ENCODE data around the gene CYREN. TPM values are rescaled to one million over a fixed set of nuclear protein-coding genes. Genes with fewer than 3 reads are reported as not detected.
"Not testable (repeated sequence)": the region's sequence is repeated elsewhere in the genome, so short reads cannot be mapped to it uniquely, and the experiment has no call there.

The CYREN gene
- polyA plus RNA-seq, 1 donor (not counting 4 experiments of a cell fraction or from before 2014, with no cell fraction given), result 41.7 TPM

DNA sequence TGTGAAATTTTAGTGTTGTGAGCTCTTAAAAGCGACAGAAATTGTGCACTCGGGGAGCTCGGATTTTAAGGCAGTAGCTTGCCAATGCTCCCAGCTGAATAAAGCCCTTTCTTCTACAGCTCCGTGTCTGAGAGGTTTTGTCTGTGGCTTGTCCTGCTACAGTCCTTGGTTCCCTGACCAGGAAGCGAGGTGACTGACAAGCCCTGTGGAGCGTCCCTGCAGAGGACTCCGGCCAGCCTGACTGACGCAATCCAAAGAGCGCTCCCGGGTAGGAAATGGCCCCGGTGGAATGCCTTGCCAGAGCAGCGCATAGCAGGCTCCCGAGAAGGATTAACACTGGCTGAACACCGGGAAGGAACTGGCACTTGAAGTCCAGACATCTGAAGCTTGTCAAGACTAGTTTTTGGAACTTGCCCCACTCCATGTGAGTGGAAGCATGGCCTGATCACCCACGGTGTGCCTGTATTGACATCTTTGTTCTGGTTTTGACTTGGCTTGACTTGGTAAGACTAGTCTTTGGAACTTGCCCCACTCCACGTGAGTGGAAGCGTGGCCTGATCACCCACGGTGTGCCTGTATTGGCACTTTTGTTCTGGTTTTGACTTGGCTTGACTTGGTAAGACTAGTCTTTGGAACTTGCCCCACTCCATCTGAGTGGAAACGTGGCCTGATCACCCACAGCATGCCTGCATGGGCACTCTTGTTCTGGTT lies 1.2 kb upstream of the CYREN start:
- Histone ChIP-seq H3K79me2 (ENCODE audit: control insufficient read depth, insufficient read depth, low read length) (peaks cover 19% of the 10 kb centered on the region), H3K4me2 (ENCODE audit: control insufficient read depth, extremely low read depth, insufficient read depth, low read depth, low read length) (peak overlapping the region; percentile 86), H3K4me3 (ENCODE audit: control insufficient read depth in 2 of 3, extremely low read depth in 1 of 3, insufficient read depth in 2 of 3, low read depth in 1 of 3, low read length in 3 of 3) (peak overlapping the region in 1 of 3 experiments; percentile 28), H2AFZ (ENCODE audit: control insufficient read depth, low read length) (peak overlapping the region; percentile 95), H3K9ac (ENCODE audit: control insufficient read depth, extremely low read depth, insufficient read depth, low read length) (peak overlapping the region; percentile 53), H3K4me1 (ENCODE audit: control insufficient read depth, extremely low read depth, insufficient read depth, low read length) (peaks cover 41% of the 10 kb centered on the region), H3K36me3 (ENCODE audit: control insufficient read depth in 2 of 2, extremely low read depth in 1 of 2, insufficient read depth in 2 of 2, low read length in 2 of 2) (peaks cover 15 to 17% of the 10 kb centered on the region in 2 experiments), H3K27ac (ENCODE audit: control insufficient read depth, insufficient read depth, low read length) (peak overlapping the region; percentile 95)
- dilution Hi-C loops (cut with MboI; ENCODE audit: extremely low pct_ligation_motif_present, low sequenced_read_pairs), result loop anchor here (25.0 kb wide), 1 partner anchor 184 kb away; the partner anchor contains the start of gene AGBL3
- not testable (repeated sequence) for H3K9me3 ChIP-seq (ENCODE audit: control insufficient read depth, low read depth, low read length); FAIRE-seq; H4K20me1 ChIP-seq (ENCODE audit: control insufficient read depth, extremely low read depth, insufficient read depth, low read length); H3K27me3 ChIP-seq (ENCODE audit: control insufficient read depth, extremely low read depth, insufficient read depth, low read length); DNase-seq (ENCODE audit: low read depth, low spot score); H3K9me1 ChIP-seq (ENCODE audit: control insufficient read depth, extremely low read depth, insufficient read depth, low read length)

DNA sequence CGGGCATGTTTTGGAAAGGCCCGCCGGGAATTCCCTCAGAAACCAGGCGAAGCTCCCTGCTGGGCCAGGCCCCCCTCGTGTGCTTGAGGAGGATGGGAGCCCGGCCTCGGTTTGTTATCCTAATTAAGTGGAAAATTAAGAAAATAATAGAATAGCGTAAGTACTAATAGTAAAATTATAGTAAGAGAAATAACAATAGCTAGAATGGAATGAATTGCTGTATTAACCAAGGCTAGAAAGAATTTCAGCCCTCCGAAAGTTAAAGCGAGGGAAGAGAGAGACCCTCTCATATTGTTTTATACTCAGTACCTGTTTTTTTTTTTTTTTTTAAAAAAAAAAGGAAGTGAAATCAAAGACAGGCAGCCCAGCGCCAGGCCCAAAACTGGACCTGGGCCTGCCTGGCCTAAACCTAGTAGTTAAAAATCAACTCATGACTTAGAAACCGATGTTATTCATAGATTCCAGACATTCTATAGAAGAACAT lies 533 bp upstream of the CYREN start:
- Histone ChIP-seq H3K4me2 (ENCODE audit: control insufficient read depth, extremely low read depth, insufficient read depth, low read depth, low read length) (peak overlapping the region; percentile 86), H2AFZ (ENCODE audit: control insufficient read depth, low read length) (peak overlapping the region; percentile 29), H3K27ac (ENCODE audit: control insufficient read depth, insufficient read depth, low read length) (peak overlapping the region; percentile 95), H3K36me3 (ENCODE audit: control insufficient read depth in 2 of 2, extremely low read depth in 1 of 2, insufficient read depth in 2 of 2, low read length in 2 of 2) (peaks cover 21 to 22% of the 10 kb centered on the region in 2 experiments), H3K4me1 (ENCODE audit: control insufficient read depth, extremely low read depth, insufficient read depth, low read length) (peaks cover 34% of the 10 kb centered on the region), H3K9ac (ENCODE audit: control insufficient read depth, extremely low read depth, insufficient read depth, low read length) (peak overlapping the region; percentile 93), H3K79me2 (ENCODE audit: control insufficient read depth, insufficient read depth, low read length) (peaks cover 19% of the 10 kb centered on the region), H3K4me3 (ENCODE audit: control insufficient read depth in 2 of 3, extremely low read depth in 1 of 3, insufficient read depth in 2 of 3, low read depth in 1 of 3, low read length in 3 of 3) (peak overlapping the region; percentile 89 to 91 (median 91))
- not testable (repeated sequence) for DNase-seq (ENCODE audit: low read depth, low spot score); H3K9me3 ChIP-seq (ENCODE audit: control insufficient read depth, low read depth, low read length); H3K27me3 ChIP-seq (ENCODE audit: control insufficient read depth, extremely low read depth, insufficient read depth, low read length); FAIRE-seq; H4K20me1 ChIP-seq (ENCODE audit: control insufficient read depth, extremely low read depth, insufficient read depth, low read length); H3K9me1 ChIP-seq (ENCODE audit: control insufficient read depth, extremely low read depth, insufficient read depth, low read length)
- dilution Hi-C loops (cut with MboI; ENCODE audit: extremely low pct_ligation_motif_present, low sequenced_read_pairs), result loop anchor here (25.0 kb wide), 1 partner anchor 184 kb away; the partner anchor contains the start of gene AGBL3

DNA sequence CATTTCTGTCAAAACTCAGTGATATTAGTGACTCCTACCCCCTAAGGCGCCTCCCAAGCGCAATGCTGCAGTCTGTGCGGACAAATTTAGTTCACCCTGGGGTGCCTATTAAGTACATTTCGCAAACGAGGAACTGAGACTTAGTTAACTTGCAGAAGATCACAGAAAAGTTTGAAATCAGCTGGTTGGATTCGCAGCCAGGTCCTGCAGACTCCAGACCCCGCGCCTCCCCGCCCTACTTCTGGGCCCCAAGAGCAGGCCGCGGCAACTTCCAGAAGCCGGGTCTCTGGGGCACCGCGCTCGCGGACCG lies 588 bp downstream of the CYREN start:
- no peak for DNase-seq (ENCODE audit: low read depth, low spot score)
- dilution Hi-C loops (cut with MboI; ENCODE audit: extremely low pct_ligation_motif_present, low sequenced_read_pairs), result loop anchor here (25.0 kb wide), 1 partner anchor 183 kb away; the partner anchor contains the start of gene AGBL3
- Histone ChIP-seq H3K4me1 (ENCODE audit: control insufficient read depth, extremely low read depth, insufficient read depth, low read length) (peaks cover 25% of the 10 kb centered on the region), H3K9me3 (ENCODE audit: control insufficient read depth, low read depth, low read length) (no peaks in the 10 kb centered on the region), H3K9ac (ENCODE audit: control insufficient read depth, extremely low read depth, insufficient read depth, low read length) (peak overlapping the region; percentile 93), H3K9me1 (ENCODE audit: control insufficient read depth, extremely low read depth, insufficient read depth, low read length) (peaks cover 3% of the 10 kb centered on the region), H4K20me1 (ENCODE audit: control insufficient read depth, extremely low read depth, insufficient read depth, low read length) (no peaks in the 10 kb centered on the region), H3K79me2 (ENCODE audit: control insufficient read depth, insufficient read depth, low read length) (peaks cover 19% of the 10 kb centered on the region), H3K36me3 (ENCODE audit: control insufficient read depth in 2 of 2, extremely low read depth in 1 of 2, insufficient read depth in 2 of 2, low read length in 2 of 2) (peaks cover 27 to 29% of the 10 kb centered on the region in 2 experiments), H3K4me3 (ENCODE audit: control insufficient read depth in 2 of 3, extremely low read depth in 1 of 3, insufficient read depth in 2 of 3, low read depth in 1 of 3, low read length in 3 of 3) (peak overlapping the region; percentile 89 to 91 (median 91)), H3K4me2 (ENCODE audit: control insufficient read depth, extremely low read depth, insufficient read depth, low read depth, low read length) (peak overlapping the region; percentile 86), H2AFZ (ENCODE audit: control insufficient read depth, low read length) (no peak overlapping the region), H3K27ac (ENCODE audit: control insufficient read depth, insufficient read depth, low read length) (peak overlapping the region; percentile 95), H3K27me3 (ENCODE audit: control insufficient read depth, extremely low read depth, insufficient read depth, low read length) (no peaks in the 10 kb centered on the region)
- no peak for FAIRE-seq
- TF ChIP-seq, protein P1, sequence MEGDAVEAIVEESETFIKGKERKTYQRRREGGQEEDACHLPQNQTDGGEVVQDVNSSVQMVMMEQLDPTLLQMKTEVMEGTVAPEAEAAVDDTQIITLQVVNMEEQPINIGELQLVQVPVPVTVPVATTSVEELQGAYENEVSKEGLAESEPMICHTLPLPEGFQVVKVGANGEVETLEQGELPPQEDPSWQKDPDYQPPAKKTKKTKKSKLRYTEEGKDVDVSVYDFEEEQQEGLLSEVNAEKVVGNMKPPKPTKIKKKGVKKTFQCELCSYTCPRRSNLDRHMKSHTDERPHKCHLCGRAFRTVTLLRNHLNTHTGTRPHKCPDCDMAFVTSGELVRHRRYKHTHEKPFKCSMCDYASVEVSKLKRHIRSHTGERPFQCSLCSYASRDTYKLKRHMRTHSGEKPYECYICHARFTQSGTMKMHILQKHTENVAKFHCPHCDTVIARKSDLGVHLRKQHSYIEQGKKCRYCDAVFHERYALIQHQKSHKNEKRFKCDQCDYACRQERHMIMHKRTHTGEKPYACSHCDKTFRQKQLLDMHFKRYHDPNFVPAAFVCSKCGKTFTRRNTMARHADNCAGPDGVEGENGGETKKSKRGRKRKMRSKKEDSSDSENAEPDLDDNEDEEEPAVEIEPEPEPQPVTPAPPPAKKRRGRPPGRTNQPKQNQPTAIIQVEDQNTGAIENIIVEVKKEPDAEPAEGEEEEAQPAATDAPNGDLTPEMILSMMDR (optimal IDR thresholded peaks at IDR 0.05 in 1 of 3, IDR thresholded peaks at IDR 0.05 in 1 of 3, conservative IDR thresholded peaks at IDR 0.05 in 1 of 3; ENCODE audit: extremely low read depth in 1 of 3, insufficient read depth in 2 of 3, low read length in 3 of 3), result no peak
- no peak for TF ChIP-seq EZH2 (IDR thresholded peaks at IDR 0.05; ENCODE audit: low read length)
